ENCODE data around the gene PEA15. TPM values are rescaled to one million over a fixed set of nuclear protein-coding genes. Genes with fewer than 3 reads are reported as not detected.
A peak's percentile ranks its signal among the peaks of the same experiment; 100 is the strongest.

Gene PEA15
- total RNA-seq, 5 donors from 2014 or later (not counting 1 experiment from before 2014, with no cell fraction given), result 12.3 to 27.5 (median 15.9) TPM

- Histone ChIP-seq H3K27ac (ENCODE audit: low read length) (no peak overlapping the region), H3K9me3 (no peaks in the 10 kb centered on the region), H3K4me1 (ENCODE audit: control insufficient read depth in 1 of 2, extremely low read depth in 1 of 2, insufficient read depth in 2 of 2, low read length in 2 of 2) (no peaks in the 10 kb centered on the region), H3K27me3 (replicated peaks in 1 of 2; ENCODE audit: control insufficient read depth in 2 of 2, extremely low read depth in 1 of 2, insufficient read depth in 2 of 2, low read length in 1 of 2) (peaks cover 0 to 13% of the 10 kb centered on the region in 2 experiments), H3K4me3 (ENCODE audit: control insufficient read depth in 1 of 2, extremely low read depth in 1 of 2, low read length in 1 of 2) (no peak overlapping the region), H3K36me3 (ENCODE audit: control insufficient read depth in 2 of 2, extremely low read depth in 1 of 2, insufficient read depth in 1 of 2, low read length in 1 of 2) (no peaks in the 10 kb centered on the region)
- Mint-ChIP-seq H3K4me3 (no peak overlapping the region), H3K27me3 (peaks cover 21 to 28% of the 10 kb centered on the region in 2 donors), H3K27ac (no peak overlapping the region), H3K4me1 (no peaks in the 10 kb centered on the region), H3K9me3 (no peaks in the 10 kb centered on the region), H3K36me3 (no peaks in the 10 kb centered on the region)
- 50% methylated on average over 1 of the region's 6 CpGs for WGBS (ENCODE audit: insufficient coverage)
- no peak for DNase-seq
- ATAC-seq (replicated peaks in 1 of 4), result no peak
- ChIA-PET POLR2A (no interaction called here), CTCF (interaction anchor here in 1 of 2 donors (0.6 kb wide), 1 partner anchor 80 kb away, joined by 3 read pairs; no protein-coding TSS in a partner anchor)
Observed at GRCh38 chr1:160161965-160162705, 43.0 kb upstream of the PEA15 start.

DNA sequence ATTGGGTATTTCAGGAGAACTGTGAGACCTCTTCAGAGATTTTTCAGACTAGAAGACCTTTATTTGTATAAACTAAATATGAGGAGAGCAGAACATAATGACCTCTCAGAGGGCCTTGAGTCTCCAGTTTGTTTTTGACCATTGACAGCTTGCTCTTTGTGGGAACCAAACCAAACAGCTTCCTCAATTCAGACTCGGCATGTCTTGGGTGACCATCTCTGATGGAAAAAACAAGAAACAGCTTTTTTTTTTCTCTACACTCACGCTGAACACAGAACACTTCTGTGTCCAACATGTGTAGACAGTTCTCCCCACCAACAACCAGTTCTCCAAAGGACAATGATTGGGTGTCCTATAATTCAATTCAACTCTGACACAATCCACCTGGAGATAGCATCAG is 42.3 kb upstream of the PEA15 start:
- peaks cover 23 to 28% of the 10 kb centered on the region in 2 donors for H3K27me3 Mint-ChIP-seq
- ATAC-seq (replicated peaks in 1 of 4) (no peak), DNase-seq (no peak)
- H3K27ac ChIP-seq (ENCODE audit: low read length), result no peak overlapping the region
- H3K4me3 ChIP-seq (ENCODE audit: control insufficient read depth in 1 of 2, extremely low read depth in 1 of 2, low read length in 1 of 2), result no peak overlapping the region
- no peaks in the 10 kb centered on the region for H3K36me3 Mint-ChIP-seq
- H3K4me3 Mint-ChIP-seq, result no peak overlapping the region
- no peaks in the 10 kb centered on the region for H3K4me1 Mint-ChIP-seq
- 69% methylated on average over 2 of the region's 2 CpGs for WGBS (ENCODE audit: insufficient coverage)
- H3K9me3 ChIP-seq, result no peaks in the 10 kb centered on the region
- no peaks in the 10 kb centered on the region for H3K4me1 ChIP-seq (ENCODE audit: control insufficient read depth in 1 of 2, extremely low read depth in 1 of 2, insufficient read depth in 2 of 2, low read length in 2 of 2)
- ChIA-PET POLR2A (interaction anchor here in 1 of 2 donors (0.6 kb wide), 1 partner anchor 463 kb away, joined by 3 read pairs; no protein-coding TSS in a partner anchor), CTCF (interaction anchor here in 1 of 2 donors (0.6 kb wide), 1 partner anchor 79 kb away, joined by 3 read pairs; no protein-coding TSS in a partner anchor)
- H3K27ac Mint-ChIP-seq, result no peak overlapping the region
- no peaks in the 10 kb centered on the region for H3K36me3 ChIP-seq (ENCODE audit: control insufficient read depth in 2 of 2, extremely low read depth in 1 of 2, insufficient read depth in 1 of 2, low read length in 1 of 2)
- peaks cover 0 to 15% of the 10 kb centered on the region in 2 experiments for H3K27me3 ChIP-seq (replicated peaks in 1 of 2; ENCODE audit: control insufficient read depth in 2 of 2, extremely low read depth in 1 of 2, insufficient read depth in 2 of 2, low read length in 1 of 2)
- H3K9me3 Mint-ChIP-seq, result no peaks in the 10 kb centered on the region

DNA sequence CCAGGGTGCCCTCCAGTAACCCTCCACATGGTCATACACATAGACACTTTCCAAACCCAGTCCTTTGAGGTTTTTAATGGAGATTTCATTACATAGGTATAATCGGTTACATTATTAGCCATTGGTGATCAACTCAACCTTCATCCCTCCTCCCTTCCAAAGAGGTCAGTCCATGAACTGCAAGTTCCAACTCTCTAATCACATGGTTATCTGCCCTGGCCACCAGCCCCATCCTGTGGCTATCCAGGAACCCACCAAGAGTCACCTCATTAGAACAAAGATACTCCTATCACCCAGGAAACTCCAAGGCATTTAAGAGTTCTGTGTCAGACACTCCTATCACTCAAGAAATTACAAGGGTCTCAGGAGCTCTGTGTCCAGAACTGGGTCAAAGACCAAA is 41.6 kb upstream of the PEA15 start:
- DNase-seq (no peak), ATAC-seq (replicated peaks in 1 of 4) (no peak)
- no CpG with 5 or more reads among the region's 1 CpG for WGBS (ENCODE audit: insufficient coverage)
- no peaks in the 10 kb centered on the region for H3K36me3 Mint-ChIP-seq
- peaks cover 21 to 28% of the 10 kb centered on the region in 2 donors for H3K27me3 Mint-ChIP-seq
- Histone ChIP-seq H3K27ac (ENCODE audit: low read length) (no peak overlapping the region), H3K36me3 (ENCODE audit: control insufficient read depth in 2 of 2, extremely low read depth in 1 of 2, insufficient read depth in 1 of 2, low read length in 1 of 2) (no peaks in the 10 kb centered on the region), H3K4me3 (ENCODE audit: control insufficient read depth in 1 of 2, extremely low read depth in 1 of 2, low read length in 1 of 2) (no peak overlapping the region), H3K4me1 (ENCODE audit: control insufficient read depth in 1 of 2, extremely low read depth in 1 of 2, insufficient read depth in 2 of 2, low read length in 2 of 2) (no peaks in the 10 kb centered on the region), H3K9me3 (no peaks in the 10 kb centered on the region), H3K27me3 (replicated peaks in 1 of 2; ENCODE audit: control insufficient read depth in 2 of 2, extremely low read depth in 1 of 2, insufficient read depth in 2 of 2, low read length in 1 of 2) (peaks cover 0 to 16% of the 10 kb centered on the region in 2 experiments)
- H3K27ac Mint-ChIP-seq, result no peak overlapping the region
- no peaks in the 10 kb centered on the region for H3K9me3 Mint-ChIP-seq
- H3K4me3 Mint-ChIP-seq, result no peak overlapping the region
- CTCF ChIA-PET, result no interaction called here
- POLR2A ChIA-PET, result interaction anchor here in 1 of 2 donors (0.6 kb wide), 1 partner anchor 463 kb away, joined by 3 read pairs; no protein-coding TSS in a partner anchor
- H3K4me1 Mint-ChIP-seq, result no peaks in the 10 kb centered on the region

DNA sequence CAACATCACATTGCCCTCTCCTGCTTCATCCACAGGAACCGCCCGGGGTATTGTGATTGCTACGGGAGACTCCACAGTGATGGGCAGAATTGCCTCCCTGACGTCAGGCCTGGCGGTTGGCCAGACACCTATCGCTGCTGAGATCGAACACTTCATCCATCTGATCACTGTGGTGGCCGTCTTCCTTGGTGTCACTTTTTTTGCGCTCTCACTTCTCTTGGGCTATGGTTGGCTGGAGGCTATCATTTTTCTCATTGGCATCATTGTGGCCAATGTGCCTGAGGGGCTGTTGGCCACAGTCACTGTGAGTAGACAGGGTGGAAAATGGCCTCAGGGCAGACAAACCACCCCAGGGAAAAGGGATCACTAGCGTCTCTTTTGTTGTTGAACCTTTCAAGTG is 41.1 kb upstream of the PEA15 start:
- DNase-seq, result no peak
- Mint-ChIP-seq H3K36me3 (no peaks in the 10 kb centered on the region), H3K4me1 (peaks cover under 1 to 3% (median 3%) of the 10 kb centered on the region in 3 donors), H3K27ac (no peak overlapping the region), H3K27me3 (peaks cover 19 to 28% of the 10 kb centered on the region in 2 donors), H3K4me3 (no peak overlapping the region), H3K9me3 (no peaks in the 10 kb centered on the region)
- Histone ChIP-seq H3K4me1 (ENCODE audit: control insufficient read depth in 1 of 2, extremely low read depth in 1 of 2, insufficient read depth in 2 of 2, low read length in 2 of 2) (no peaks in the 10 kb centered on the region), H3K9me3 (no peaks in the 10 kb centered on the region), H3K36me3 (ENCODE audit: control insufficient read depth in 2 of 2, extremely low read depth in 1 of 2, insufficient read depth in 1 of 2, low read length in 1 of 2) (no peaks in the 10 kb centered on the region), H3K27ac (ENCODE audit: low read length) (no peak overlapping the region), H3K27me3 (replicated peaks in 1 of 2; ENCODE audit: control insufficient read depth in 2 of 2, extremely low read depth in 1 of 2, insufficient read depth in 2 of 2, low read length in 1 of 2) (peaks cover 0 to 20% of the 10 kb centered on the region in 2 experiments), H3K4me3 (ENCODE audit: control insufficient read depth in 1 of 2, extremely low read depth in 1 of 2, low read length in 1 of 2) (no peak overlapping the region)
- no peak for ATAC-seq (replicated peaks in 1 of 4)
- ChIA-PET POLR2A (no interaction called here), CTCF (no interaction called here)
- WGBS (ENCODE audit: insufficient coverage), result 83% methylated on average over 7 of the region's 10 CpGs

- Histone ChIP-seq H3K27me3 (replicated peaks in 1 of 2; ENCODE audit: control insufficient read depth in 2 of 2, extremely low read depth in 1 of 2, insufficient read depth in 2 of 2, low read length in 1 of 2) (peaks cover 0 to 34% of the 10 kb centered on the region in 2 experiments), H3K4me3 (ENCODE audit: control insufficient read depth in 1 of 2, extremely low read depth in 1 of 2, low read length in 1 of 2) (no peak overlapping the region), H3K4me1 (ENCODE audit: control insufficient read depth in 1 of 2, extremely low read depth in 1 of 2, insufficient read depth in 2 of 2, low read length in 2 of 2) (peaks cover 0 to 5% of the 10 kb centered on the region in 2 experiments), H3K27ac (ENCODE audit: low read length) (no peak overlapping the region), H3K9me3 (no peaks in the 10 kb centered on the region), H3K36me3 (ENCODE audit: control insufficient read depth in 2 of 2, extremely low read depth in 1 of 2, insufficient read depth in 1 of 2, low read length in 1 of 2) (no peaks in the 10 kb centered on the region)
- Mint-ChIP-seq H3K4me3 (no peak overlapping the region), H3K36me3 (no peaks in the 10 kb centered on the region), H3K9me3 (no peaks in the 10 kb centered on the region), H3K4me1 (peaks cover 9 to 11% (median 10%) of the 10 kb centered on the region in 3 donors), H3K27me3 (peaks cover 19 to 28% of the 10 kb centered on the region in 2 donors), H3K27ac (peak overlapping the region in 1 of 2 donors; percentile 43)
- ChIA-PET POLR2A (no interaction called here), CTCF (no interaction called here)
- ATAC-seq (replicated peaks in 1 of 4) (no peak), DNase-seq (no peak)
- WGBS (ENCODE audit: insufficient coverage), result 40% methylated on average over 3 of the region's 12 CpGs
Observed at GRCh38 chr1:160166166-160166868, 38.9 kb upstream of the PEA15 start.

DNA sequence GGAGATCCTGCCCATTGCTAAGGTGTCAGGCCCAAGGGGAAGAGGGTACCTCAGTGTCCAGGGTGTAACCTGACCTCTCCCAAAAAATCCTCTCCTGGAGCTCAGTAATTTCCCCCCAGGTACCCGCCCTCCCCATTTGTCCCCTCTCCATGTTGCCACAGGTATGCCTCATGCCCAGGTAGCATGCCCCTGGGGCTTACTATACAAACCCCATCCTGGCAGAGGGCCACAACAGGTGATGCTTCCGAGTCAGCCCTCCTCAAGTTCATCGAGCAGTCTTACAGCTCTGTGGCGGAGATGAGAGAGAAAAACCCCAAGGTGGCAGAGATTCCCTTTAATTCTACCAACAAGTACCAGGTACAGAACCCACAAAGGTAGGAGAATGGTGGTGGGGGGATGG is 38.1 kb upstream of the PEA15 start:
- Histone ChIP-seq H3K36me3 (ENCODE audit: control insufficient read depth in 2 of 2, extremely low read depth in 1 of 2, insufficient read depth in 1 of 2, low read length in 1 of 2) (no peaks in the 10 kb centered on the region), H3K27me3 (replicated peaks in 1 of 2; ENCODE audit: control insufficient read depth in 2 of 2, extremely low read depth in 1 of 2, insufficient read depth in 2 of 2, low read length in 1 of 2) (peaks cover 0 to 34% of the 10 kb centered on the region in 2 experiments), H3K27ac (ENCODE audit: low read length) (no peak overlapping the region), H3K9me3 (no peaks in the 10 kb centered on the region), H3K4me1 (ENCODE audit: control insufficient read depth in 1 of 2, extremely low read depth in 1 of 2, insufficient read depth in 2 of 2, low read length in 2 of 2) (peaks cover 0 to 5% of the 10 kb centered on the region in 2 experiments), H3K4me3 (ENCODE audit: control insufficient read depth in 1 of 2, extremely low read depth in 1 of 2, low read length in 1 of 2) (no peak overlapping the region)
- ATAC-seq (replicated peaks in 1 of 4) (no peak), DNase-seq (no peak)
- no peaks in the 10 kb centered on the region for H3K9me3 Mint-ChIP-seq
- no peaks in the 10 kb centered on the region for H3K36me3 Mint-ChIP-seq
- ChIA-PET CTCF (no interaction called here), POLR2A (no interaction called here)
- WGBS (ENCODE audit: insufficient coverage), result no CpG with 5 or more reads among the region's 4 CpGs
- no peak overlapping the region for H3K4me3 Mint-ChIP-seq
- H3K4me1 Mint-ChIP-seq, result peaks cover 9 to 11% (median 10%) of the 10 kb centered on the region in 3 donors
- H3K27ac Mint-ChIP-seq, result no peak overlapping the region
- peaks cover 19 to 32% of the 10 kb centered on the region in 2 donors for H3K27me3 Mint-ChIP-seq
